DMS153 treated with DMSO at 0.1 percent for 48 hours (cell line): Measurements from ENCODE around the gene TMEM94.

ENCODE experiments used
- DNase-seq: peaks from one replicate; lab custom pipeline; 2025; ENCODE audit not compliant: unreplicated experiment; lab: John Stamatoyannopoulos, UW

Gene TMEM94

DNA sequence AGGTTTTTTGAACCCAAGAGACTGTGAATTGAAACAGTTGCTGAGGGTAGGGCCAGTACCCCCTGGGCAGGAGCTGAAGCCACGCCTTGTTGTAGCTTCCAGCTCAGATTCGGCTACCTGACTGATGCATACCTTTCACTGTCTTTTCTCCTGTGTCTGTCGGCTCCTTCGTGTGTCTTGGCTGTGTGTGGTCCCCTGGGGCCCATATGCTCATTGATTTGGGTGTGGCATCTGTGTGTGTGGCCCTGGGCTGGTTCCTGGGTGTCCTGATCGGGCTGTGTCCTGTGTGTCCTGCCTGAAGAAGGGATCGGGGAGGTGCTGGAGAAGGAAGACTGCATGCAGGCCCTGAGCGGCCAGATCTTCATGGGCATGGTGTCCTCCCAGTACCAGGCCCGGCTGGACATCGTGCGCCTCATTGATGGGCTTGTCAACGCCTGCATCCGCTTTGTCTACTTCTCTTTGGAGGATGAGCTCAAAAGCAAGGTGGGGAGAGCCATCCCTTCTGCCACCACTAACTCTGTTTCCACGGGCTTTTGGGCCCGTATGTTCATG is 38.0 kb downstream of the TMEM94 start:
- no peak for DNase-seq

- no peak for DNase-seq
Observed at GRCh38 chr17:75496005-75496404, 39.6 kb downstream of the TMEM94 start.

GRCh38 chr17:75498039-75498725 is 41.7 kb downstream of the TMEM94 start:
- no peak for DNase-seq

- DNase-seq, result no peak
Observed at GRCh38 chr17:75498726-75499213, 42.3 kb downstream of the TMEM94 start.

DNA sequence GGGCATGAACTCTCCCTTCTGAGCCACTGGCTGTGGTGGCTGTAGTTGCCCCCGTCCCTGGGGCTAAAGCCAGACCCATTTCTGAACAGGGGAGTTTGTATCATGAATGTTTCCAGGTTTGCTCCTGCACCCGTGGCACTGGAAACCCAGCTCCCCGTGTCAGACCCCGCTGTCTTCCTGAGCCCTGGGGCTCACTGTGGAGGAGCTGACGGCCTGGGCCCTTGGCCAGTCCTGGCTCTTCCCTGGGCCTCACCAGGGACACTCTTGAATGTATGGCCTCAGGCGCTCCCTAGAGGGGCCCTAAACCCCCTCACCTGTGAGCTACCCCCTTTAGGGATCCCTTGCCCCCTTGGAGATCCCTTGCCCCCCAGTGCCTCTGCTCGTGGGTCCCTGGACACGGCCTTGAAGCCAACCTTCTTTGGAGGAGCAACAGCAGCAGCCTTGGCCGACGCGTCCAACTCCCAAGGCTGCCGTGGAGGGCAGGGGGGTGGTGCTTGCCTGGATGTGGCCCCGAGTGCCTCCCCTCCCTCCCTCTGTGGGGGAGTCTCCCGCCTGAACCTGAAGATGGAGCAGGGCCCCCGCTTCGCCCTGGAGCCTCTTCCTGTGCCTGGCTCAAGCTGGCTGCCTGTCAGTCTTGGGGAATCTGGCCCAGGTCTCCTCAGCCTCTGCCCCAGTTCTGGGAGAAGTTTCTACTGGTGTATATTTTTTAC is 43.0 kb downstream of the TMEM94 start:
- DNase-seq, result no peak

GRCh38 chr17:75500419-75501216 is 44.2 kb downstream of the TMEM94 start:
- no peak for DNase-seq

DNA sequence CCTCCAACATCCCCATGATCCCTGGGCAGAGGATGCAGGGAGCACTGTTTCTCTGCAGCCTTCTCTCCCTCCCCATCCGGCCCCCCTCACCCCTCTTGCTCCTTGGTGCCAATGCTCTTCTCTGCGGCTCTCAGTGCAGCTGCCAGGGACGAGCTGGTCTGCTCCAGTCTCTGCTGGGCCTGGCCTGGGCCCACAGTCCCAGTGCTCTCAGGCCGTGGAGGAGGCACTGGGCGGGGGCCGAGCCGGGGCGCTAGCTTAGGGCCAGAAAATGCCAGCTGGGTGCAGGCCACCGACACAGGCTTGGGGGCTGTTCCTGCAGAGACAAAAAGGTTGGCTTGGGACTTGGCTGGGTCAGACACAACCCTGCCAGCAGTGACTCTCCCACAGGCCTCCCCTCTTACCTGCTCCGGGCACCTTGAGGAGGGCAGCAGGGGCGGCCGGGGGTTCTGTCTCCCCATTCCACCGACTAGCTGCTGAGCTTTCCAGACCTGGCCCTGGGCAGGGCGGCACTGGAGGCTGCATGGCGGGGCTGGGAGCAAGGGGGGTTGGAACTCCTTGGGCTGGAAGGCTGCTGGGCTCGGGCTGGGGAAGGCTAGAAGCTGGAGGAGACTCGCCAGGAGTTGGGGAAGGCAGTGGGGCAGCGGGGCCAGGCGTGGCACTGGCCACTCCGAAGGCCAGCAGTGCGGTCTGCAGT is 45.1 kb downstream of the TMEM94 start:
- no peak for DNase-seq

- DNase-seq, result no peak
Observed at GRCh38 chr17:75502072-75502720, 45.8 kb downstream of the TMEM94 start.

DNA sequence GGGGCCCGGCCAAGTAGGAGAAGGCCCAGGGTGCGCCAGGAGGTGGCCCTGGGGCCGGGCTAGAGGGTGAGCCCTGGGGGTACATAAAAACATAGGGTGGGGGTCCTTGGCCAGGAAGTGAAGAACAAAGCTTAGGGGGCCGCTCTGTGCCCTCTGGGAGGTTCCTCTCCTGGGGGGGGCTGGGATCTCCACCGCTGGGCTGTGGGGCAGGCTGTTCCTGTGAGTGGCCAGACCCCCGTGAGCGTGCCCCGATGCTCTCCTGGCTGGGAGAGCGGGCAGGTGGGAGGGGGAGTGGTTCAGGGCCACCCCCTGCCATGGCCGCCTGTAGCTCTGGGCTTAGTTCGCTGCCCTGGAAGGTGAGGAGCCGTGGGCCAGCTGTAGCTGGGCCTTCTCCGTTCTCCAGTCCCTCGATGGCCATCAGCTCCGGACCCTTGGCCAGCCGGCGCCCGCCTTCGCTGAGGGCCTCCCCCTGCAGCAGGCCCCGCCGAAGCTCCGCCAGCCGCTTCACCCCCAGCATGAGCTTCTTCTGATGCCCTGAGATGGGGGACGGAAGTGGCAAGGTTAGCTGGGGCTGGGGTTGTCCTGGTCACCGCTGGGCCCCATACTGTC is 46.4 kb downstream of the TMEM94 start:
- no peak for DNase-seq

DNA sequence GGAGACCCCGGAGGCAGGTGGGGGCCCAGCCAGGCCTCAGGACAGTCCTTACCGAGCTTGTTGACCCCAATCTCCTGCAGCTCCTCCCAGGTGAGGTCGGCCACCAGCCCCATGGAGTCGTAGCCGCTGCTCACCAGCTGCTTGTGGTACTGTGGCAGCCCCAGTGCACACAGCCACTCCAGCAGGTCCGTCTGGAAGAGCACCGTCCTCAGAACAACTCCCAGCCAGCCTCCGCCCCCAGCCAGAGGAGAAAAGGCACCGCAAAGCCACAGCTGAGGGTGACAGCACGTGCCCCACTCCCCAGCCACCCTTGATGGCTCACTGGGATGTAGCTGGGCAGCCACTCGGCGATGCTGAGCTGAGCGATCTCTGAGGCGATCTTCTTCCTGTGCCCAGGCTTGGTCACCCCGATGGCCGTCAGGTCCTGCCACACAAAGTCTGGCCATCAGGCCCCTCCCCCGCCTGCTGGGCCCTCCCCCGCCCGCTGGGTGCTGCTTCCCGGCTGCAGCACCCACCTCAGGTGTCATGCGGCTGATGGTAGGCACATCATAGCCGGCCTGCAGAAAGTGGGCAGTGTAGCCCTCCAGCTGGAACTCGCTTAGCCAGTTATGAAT is 47.0 kb downstream of the TMEM94 start:
- no peak for DNase-seq

DNA sequence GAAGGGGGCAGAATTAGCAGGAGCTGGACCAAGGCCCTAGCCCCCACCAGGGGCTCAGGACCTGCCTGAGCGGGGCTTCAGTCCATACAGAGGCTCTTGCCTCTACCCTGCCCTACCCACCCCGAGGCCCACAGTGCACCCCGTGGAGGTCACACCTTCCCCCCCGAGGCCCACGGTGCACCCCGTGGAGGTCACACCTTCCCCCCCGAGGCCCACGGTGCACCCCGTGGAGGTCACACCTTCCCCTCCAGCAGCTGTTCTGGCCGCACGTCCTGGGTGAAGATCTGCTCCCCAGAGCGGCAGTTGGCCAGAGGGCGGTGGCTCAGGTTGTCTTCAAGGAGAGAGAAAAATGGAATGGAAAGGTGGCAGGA is 47.5 kb downstream of the TMEM94 start:
- no peak for DNase-seq

DNA sequence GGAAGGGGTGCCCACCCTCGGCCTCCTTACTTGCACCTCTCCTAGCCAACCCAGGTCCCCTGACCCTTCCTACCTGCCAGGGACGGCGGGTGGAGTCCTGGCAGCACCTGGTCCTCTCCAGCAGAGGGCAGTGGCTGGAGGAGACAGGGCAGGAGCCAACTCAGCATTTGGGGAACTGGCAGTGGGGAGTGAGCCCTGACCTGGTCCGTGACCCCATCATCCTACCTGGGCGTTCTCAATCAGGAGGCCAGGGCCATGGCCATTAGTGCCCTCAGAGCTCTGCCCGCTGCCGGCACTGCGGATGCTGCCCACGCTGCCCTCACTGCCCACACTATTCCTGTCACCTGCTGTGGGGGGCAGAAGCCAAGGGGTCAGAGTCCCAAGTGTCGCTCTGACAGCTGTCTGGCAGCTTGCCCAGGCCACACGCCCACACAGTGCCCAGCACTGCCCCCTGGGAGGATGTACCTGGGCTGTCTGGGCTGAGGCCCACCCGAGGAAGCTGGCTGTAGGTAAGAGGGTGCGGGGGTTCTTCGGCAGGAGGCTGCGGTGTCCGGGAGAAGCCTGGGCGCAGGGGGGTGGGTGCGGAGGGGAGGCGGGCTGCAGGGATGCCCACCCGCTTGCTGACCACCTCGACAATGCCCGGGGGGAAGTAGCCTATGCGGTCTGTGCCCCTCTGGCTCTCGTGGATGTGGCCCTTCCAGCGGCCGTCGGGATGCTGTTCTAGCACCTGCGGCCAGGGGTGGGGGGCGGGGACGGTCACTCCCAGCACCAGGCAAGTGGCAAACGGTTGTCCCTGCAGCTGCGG is 48.1 kb downstream of the TMEM94 start:
- no peak for DNase-seq

DNA sequence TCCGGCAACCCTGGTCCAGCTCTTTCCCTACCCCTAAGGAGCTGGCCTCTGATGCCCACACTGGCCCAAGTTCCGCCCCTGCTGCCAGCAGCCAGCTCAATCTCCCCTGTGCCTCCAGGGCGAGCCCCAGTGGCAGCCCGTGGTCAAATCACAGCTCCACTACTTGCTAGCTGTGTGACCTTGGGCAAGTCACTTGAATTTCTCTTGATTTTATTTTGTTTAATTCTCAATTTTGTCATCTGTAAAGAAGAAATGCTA is 48.6 kb downstream of the TMEM94 start:
- DNase-seq, result no peak

- no peak for DNase-seq
Observed at GRCh38 chr17:75505640-75506039, 49.2 kb downstream of the TMEM94 start.

GRCh38 chr17:75506134-75506533 is 49.7 kb downstream of the TMEM94 start:
- DNase-seq, result no peak

- DNase-seq, result no peak
Observed at GRCh38 chr17:75506888-75507287, 50.5 kb downstream of the TMEM94 start.

GRCh38 chr17:75507733-75508719 is 51.6 kb downstream of the TMEM94 start:
- no peak for DNase-seq

GRCh38 chr17:75508931-75509361 is 52.5 kb downstream of the TMEM94 start:
- DNase-seq, result no peak
